ENCODE measurements around the gene DNAJC4. TPM values are rescaled to one million over a fixed set of nuclear protein-coding genes. Genes with fewer than 3 reads are reported as not detected.
A peak's percentile ranks its signal among the peaks of the same experiment; 100 is the strongest.

DNAJC4 gene
- total RNA-seq, 1 donor from 2014 or later: 59.9 TPM

GRCh38 chr11:64251016-64251752 is 20.8 kb downstream of the DNAJC4 start, which contains the start of gene PLCB3:
PLCB3 (plus strand) TSS chr11:64251530; CDS start chr11:64251650, 120 bp downstream.
- Histone ChIP-seq H3K4me1 (peaks cover 49% of the 10 kb centered on the region), H3K27ac (replicated peaks) (peak within 1 kb of the TSS; percentile 84), H3K36me3 (peaks cover 19% of the 10 kb centered on the region), H3K27me3 (ENCODE audit: low read depth) (no peaks in the 10 kb centered on the region), H3K4me3 (peak within 1 kb of the TSS; percentile 88), H3K9me3 (replicated peaks) (no peaks in the 10 kb centered on the region)
- DNase-seq: peak; percentile 52
- TF ChIP-seq CTCF (IDR thresholded peaks at IDR 0.05; ENCODE audit: borderline replicate concordance): peak; percentile 85
- intact Hi-C loops (cut with micrococcal nuclease): no loop called here

- no peak for TF ChIP-seq CTCF (IDR thresholded peaks at IDR 0.05; ENCODE audit: borderline replicate concordance)
- no peak for DNase-seq
- Histone ChIP-seq H3K27me3 (ENCODE audit: low read depth) (no peaks in the 10 kb centered on the region), H3K27ac (replicated peaks) (peak overlapping the region; percentile 84), H3K36me3 (peaks cover 24% of the 10 kb centered on the region), H3K4me1 (peaks cover 48% of the 10 kb centered on the region), H3K4me3 (peak overlapping the region; percentile 88), H3K9me3 (replicated peaks) (no peaks in the 10 kb centered on the region)
- intact Hi-C loops (cut with micrococcal nuclease): no loop called here
These were observed 21.3 kb downstream of the DNAJC4 start for GRCh38 chr11:64251753-64252002.

GRCh38 chr11:64252003-64252872 is 21.9 kb downstream of the DNAJC4 start:
- H3K27me3 ChIP-seq (ENCODE audit: low read depth): no peaks in the 10 kb centered on the region
- H3K4me1 ChIP-seq: peaks cover 43% of the 10 kb centered on the region

GRCh38 chr11:64253043-64253442 is 22.7 kb downstream of the DNAJC4 start:
- intact Hi-C loops (cut with micrococcal nuclease): no loop called here
- H3K36me3 ChIP-seq: peaks cover 36% of the 10 kb centered on the region
- no peaks in the 10 kb centered on the region for H3K27me3 ChIP-seq (ENCODE audit: low read depth)
- peaks cover 36% of the 10 kb centered on the region for H3K4me1 ChIP-seq
- no peak for TF ChIP-seq CTCF (IDR thresholded peaks at IDR 0.05; ENCODE audit: borderline replicate concordance)
- DNase-seq: no peak
- peak overlapping the region; percentile 88 for H3K4me3 ChIP-seq
- H3K27ac ChIP-seq (replicated peaks): peak overlapping the region; percentile 84
- H3K9me3 ChIP-seq (replicated peaks): no peaks in the 10 kb centered on the region

More at GRCh38 chr11:64252003-64252872, 21.9 kb downstream of the DNAJC4 start:
- Histone ChIP-seq H3K36me3 (peaks cover 29% of the 10 kb centered on the region), H3K4me3 (peak overlapping the region; percentile 88), H3K9me3 (replicated peaks) (no peaks in the 10 kb centered on the region), H3K27ac (replicated peaks) (peak overlapping the region; percentile 84)
- TF ChIP-seq CTCF (IDR thresholded peaks at IDR 0.05; ENCODE audit: borderline replicate concordance): no peak
- DNase-seq: peak; percentile 53
- intact Hi-C loops (cut with micrococcal nuclease): no loop called here

GRCh38 chr11:64253481-64253880 is 23.1 kb downstream of the DNAJC4 start:
- Histone ChIP-seq H3K27me3 (ENCODE audit: low read depth) (no peaks in the 10 kb centered on the region), H3K9me3 (replicated peaks) (no peaks in the 10 kb centered on the region), H3K4me1 (peaks cover 36% of the 10 kb centered on the region), H3K36me3 (peaks cover 40% of the 10 kb centered on the region), H3K4me3 (no peak overlapping the region), H3K27ac (replicated peaks) (peak overlapping the region; percentile 16)
- intact Hi-C loops (cut with micrococcal nuclease): no loop called here
- no peak for DNase-seq
- TF ChIP-seq CTCF (IDR thresholded peaks at IDR 0.05; ENCODE audit: borderline replicate concordance): no peak

All from left ventricle myocardium inferior (tissue), 1 donor.